IMR-90 (cell line): ENCODE measurements around the gene IGF2BP3.
A peak's percentile ranks its signal among the peaks of the same experiment; 100 is the strongest.

Experiments
- CEBPB ChIP-seq: IDR thresholded peaks from 2 replicates; pipeline ENCODE4 v1.6.1; 2012; ENCODE audit warnings: low read depth, low read length, improper control_type of control experiment
- CTCF ChIP-seq: conservative IDR thresholded peaks from 2 replicates; pipeline ENCODE4 v1.5.1; 2012; ENCODE audit warnings: mild to moderate bottlenecking, low read depth, low read length, improper control_type of control experiment
- FOS ChIP-seq: fragments of 150-350 bp; IDR thresholded peaks from 2 replicates; pipeline ENCODE4 v1.6.1; 2016; ENCODE audit warnings: low read depth, low read length
- MAFK ChIP-seq: IDR thresholded peaks from 2 replicates; pipeline ENCODE4 v1.6.1; 2012; ENCODE audit warnings: low read depth, low read length, improper control_type of control experiment
- MXI1 ChIP-seq: IDR thresholded peaks from 2 replicates; pipeline ENCODE4 v1.6.1; 2012; ENCODE audit warnings: low read depth, mild to moderate bottlenecking, low read length, moderate library complexity, borderline replicate concordance
- POLR2A ChIP-seq: IDR thresholded peaks from 2 replicates; pipeline ENCODE4 v1.6.1; 2012; ENCODE audit warnings: mild to moderate bottlenecking, low read depth, low read length
- RAD21 ChIP-seq: IDR thresholded peaks from 2 replicates; pipeline ENCODE4 v1.6.1; 2012; ENCODE audit warnings: low read length, improper control_type of control experiment
- RFX5 ChIP-seq: IDR thresholded peaks from 2 replicates; pipeline ENCODE4 v1.8.0; 2012; ENCODE audit warnings: low read depth, mild to moderate bottlenecking, low read length, moderate library complexity
- SMC3 ChIP-seq: fragments of 150-350 bp; IDR thresholded peaks from 2 replicates; pipeline ENCODE4 v1.6.1; 2016; ENCODE audit warnings: low read depth, mild to moderate bottlenecking, antibody characterized with exemption, low read length, moderate library complexity

- TF ChIP-seq CTCF, result no peak
- TF ChIP-seq FOS, result peak; percentile 70; the same call in 1 of the 2 replicates
- no peak for TF ChIP-seq POLR2A
- no peak for TF ChIP-seq SMC3
- no peak for TF ChIP-seq RAD21
- TF ChIP-seq CEBPB, result peak; percentile 81
- no peak for TF ChIP-seq RFX5
- TF ChIP-seq MAFK, result peak; percentile 71
- TF ChIP-seq MXI1, result no peak
These were observed 136.5 kb downstream of the IGF2BP3 start for GRCh38 chr7:23333671-23334246.
